ENCODE data around the gene FAM187B.

DNA sequence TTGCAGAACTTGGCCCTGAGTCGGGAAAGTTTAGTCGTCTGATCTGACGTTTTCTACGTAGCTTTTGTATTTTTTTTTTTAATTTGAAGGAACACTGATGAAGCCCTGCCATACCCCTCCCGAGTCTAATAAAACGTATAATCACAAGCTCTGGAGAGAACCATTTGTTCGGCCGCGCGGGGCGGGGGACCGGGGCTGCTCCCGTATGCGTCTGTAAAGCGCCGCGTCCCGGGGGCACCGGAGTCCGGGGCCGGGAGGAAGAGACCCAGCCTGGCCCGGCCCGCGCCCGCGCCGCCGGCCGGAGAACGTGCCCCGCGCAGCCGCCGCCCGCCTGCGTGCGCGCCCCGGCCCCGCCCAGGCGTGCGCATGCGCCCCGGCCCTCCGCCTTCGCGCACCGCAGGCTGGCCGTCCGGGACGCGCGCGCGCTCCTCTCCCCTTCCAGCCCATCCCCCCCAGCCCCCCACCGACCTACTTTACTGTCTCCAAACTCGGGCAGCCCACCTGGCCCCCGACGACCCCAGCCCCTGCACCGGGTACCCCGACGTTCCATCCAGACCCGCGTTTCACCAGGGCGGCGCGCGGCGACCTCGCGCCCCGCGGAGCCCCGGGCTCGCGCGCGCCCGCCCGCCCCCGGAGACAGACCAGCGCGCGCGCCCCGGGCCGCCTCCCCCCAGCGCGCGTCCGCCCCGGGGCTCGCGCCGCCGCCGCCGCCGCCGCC is 39.4 kb upstream of the FAM187B start:
- TF ChIP-seq ARNT (IDR thresholded peaks at IDR 0.05) = no peak
- TF ChIP-seq HDGF (IDR thresholded peaks at IDR 0.05; ENCODE audit: borderline replicate concordance) = no peak
- TF ChIP-seq TARDBP (IDR thresholded peaks at IDR 0.05) = no peak
- no peak for TF ChIP-seq NFRKB (IDR thresholded peaks at IDR 0.05)
- TF ChIP-seq SP1 (IDR thresholded peaks at IDR 0.05) = no peak
- no peak for TF ChIP-seq FOXA1 (IDR thresholded peaks at IDR 0.05)
- TF ChIP-seq BHLHE40 (IDR thresholded peaks at IDR 0.05; ENCODE audit: borderline replicate concordance) = no peak
- no peak for TF ChIP-seq LEF1 (IDR thresholded peaks at IDR 0.05; ENCODE audit: borderline replicate concordance)
- TF ChIP-seq FOXK2 (IDR thresholded peaks at IDR 0.05) = no peak
- TF ChIP-seq FOXM1 (IDR thresholded peaks at IDR 0.05; ENCODE audit: borderline replicate concordance) = no peak
- no peak for TF ChIP-seq L3MBTL2 (conservative IDR thresholded peaks at IDR 0.05)
- TF ChIP-seq SUZ12 (IDR thresholded peaks at IDR 0.05) = no peak

Data from HEK293T (cell line).